GM18519 (cell line): ENCODE measurements around the gene CAPN13.

ENCODE experiments used
- ATAC-seq: cut with Tn5 transposase; IDR thresholded peaks from one replicate; pipeline ENCODE4 v1.9.1; 2021; ENCODE audit warnings: mild to moderate bottlenecking, moderate library complexity; ENCODE audit not compliant: unreplicated experiment, low FRiP score

CAPN13 gene

GRCh38 chr2:30686000-30686399 is 121.2 kb downstream of the CAPN13 start:
- no peak for ATAC-seq

DNA sequence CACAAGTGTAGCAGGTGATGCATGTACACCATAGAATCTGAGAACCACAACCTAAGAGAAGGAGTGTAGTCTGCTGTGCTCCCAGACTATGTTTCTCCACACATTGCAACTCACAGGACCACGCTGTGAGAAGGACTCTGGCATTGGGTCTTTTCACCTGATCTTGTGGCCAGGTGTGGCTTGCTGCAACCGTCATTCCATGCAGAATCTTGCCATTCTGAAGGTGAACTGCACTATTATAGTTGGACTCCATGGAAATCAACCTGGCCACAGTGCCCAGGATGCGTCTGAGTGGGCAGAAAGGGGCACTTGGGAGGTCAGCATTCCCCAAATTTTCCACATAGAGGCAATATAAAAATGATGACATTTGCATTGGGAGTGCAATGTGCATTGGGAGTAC is 122.2 kb downstream of the CAPN13 start:
- no peak for ATAC-seq

GRCh38 chr2:30684516-30684915 is 122.7 kb downstream of the CAPN13 start:
- no peak for ATAC-seq

DNA sequence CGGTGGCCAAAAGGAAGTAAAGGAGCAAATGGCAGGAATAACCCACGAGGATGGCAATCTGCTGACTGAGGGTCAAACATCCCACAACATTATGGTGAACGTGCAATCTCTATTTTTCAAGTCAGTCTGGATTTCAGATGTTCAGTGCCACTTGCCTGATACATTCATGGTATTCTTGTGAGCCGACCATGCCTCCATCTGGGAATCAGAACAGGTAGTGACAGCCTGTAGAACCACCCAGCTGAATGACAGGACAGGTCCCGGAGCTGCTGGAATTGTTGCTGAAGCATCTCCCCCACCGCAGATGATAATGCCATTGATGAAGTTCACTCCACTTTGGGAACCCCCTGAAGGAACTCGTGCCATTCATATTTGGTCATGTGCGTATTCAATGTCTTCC is 123.2 kb downstream of the CAPN13 start:
- no peak for ATAC-seq

GRCh38 chr2:30683236-30683956 is 123.8 kb downstream of the CAPN13 start:
- no peak for ATAC-seq

DNA sequence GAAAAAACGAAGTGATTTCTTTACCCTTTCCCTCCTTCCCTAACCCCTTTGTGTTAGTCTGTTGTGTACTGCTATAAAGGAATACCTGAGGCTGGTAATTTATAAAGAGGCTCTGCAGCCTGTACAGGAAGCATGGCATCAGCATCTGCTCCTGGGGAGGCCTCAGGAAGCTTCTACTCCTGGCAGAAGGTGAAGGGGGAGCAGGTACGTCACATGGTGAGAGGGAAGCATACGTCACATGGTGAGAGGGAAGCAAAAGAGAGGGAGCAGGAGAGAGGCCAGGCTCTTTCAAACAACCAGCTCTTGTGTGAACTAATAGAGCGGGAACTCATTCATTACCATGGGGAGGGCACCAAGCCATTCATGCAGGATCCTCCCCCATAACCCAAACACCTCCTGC is 126.2 kb downstream of the CAPN13 start:
- no peak for ATAC-seq

GRCh38 chr2:30680121-30680520 is 127.1 kb downstream of the CAPN13 start:
- ATAC-seq = no peak

DNA sequence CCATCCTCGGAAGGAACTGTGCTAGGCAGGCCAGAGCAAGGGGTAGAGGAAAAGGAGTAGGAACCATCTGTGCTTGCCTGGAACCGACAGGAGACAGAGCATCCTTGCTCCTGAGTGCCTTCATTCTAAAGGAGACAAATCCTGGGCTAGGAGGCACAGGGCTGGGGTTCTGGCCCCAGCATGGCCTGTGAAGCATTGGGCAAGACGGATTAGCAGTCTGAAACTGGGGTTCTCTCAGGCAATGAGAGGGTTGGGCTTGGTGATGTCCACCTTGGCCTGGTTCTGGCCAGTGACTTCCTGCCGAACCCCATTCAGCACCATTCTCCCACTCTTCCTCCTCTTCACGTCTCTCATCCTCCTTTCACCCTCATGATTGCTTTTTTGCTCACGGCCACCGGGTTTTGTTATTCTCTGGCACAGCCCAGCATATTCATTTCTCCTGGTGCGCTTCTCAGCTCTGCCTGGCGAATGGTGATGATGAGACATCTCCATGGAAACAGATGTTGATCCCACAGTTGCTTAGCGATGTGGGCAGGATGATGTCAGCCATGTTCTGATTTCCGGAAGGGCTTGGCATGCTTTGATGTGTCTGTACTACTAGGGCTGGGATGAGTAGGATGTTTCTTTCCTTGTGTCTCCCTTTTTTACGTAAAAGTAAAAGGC is 127.7 kb downstream of the CAPN13 start:
- ATAC-seq = no peak

GRCh38 chr2:30678410-30679137 is 128.7 kb downstream of the CAPN13 start:
- ATAC-seq = no peak

GRCh38 chr2:30677861-30678385 is 129.3 kb downstream of the CAPN13 start:
- ATAC-seq = no peak

DNA sequence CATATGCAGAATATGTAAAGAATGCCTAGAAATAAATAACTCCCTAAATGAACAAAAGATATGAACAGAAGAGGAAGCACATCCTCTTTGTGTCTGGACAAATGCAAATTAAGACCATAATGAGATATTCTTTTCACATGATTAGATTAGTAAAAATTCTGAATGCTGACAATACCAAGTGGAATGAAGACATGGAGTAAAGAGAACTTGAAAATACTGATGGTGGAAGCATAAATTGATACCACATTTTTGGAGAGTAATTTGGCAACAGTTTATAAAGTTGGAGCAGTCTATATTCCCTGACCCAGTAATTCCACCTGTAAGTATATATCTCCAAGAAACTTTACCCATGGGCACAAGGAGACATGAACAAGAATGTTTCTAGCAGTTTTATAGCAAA is 130.0 kb downstream of the CAPN13 start:
- ATAC-seq = no peak

DNA sequence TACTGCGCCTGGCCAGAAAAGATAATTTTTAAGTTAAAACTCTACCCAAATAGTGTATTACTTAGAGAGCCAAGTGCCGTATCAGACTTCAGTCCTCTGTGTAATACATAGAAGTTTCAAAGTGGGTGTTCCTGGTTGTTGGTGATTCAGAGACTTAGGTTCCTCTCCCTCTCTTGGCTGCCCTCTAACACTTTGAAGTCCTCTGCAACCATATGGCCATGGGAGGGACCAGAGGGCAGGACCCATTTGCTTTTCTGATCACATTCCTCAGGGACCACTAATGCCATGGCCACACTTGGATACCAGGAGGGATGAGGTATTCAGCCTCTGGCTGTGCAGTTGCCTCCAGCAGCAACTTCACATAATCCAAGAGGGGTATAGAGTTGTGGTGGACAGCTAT is 131.5 kb downstream of the CAPN13 start:
- no peak for ATAC-seq

DNA sequence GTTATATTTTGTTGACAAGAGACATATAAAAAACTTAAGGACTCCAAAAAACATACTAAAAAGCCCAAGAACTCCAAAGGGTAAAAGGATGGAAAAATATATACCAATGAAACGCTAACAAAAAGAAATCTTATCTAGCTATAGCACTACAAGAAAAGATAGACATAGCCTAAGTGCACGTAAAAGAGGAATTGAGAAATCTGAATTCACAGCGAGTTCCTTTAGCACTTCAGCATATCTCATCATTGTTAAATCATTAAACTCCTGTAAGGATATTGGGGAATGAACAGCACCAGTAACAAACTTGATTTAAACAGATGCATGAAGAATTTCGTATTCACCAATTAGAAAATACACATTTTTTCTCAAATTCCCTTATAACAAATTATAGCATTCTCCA is 134.1 kb downstream of the CAPN13 start:
- no peak for ATAC-seq
